ENCODE data around the gene TMEM25.

The TMEM25 gene

DNA sequence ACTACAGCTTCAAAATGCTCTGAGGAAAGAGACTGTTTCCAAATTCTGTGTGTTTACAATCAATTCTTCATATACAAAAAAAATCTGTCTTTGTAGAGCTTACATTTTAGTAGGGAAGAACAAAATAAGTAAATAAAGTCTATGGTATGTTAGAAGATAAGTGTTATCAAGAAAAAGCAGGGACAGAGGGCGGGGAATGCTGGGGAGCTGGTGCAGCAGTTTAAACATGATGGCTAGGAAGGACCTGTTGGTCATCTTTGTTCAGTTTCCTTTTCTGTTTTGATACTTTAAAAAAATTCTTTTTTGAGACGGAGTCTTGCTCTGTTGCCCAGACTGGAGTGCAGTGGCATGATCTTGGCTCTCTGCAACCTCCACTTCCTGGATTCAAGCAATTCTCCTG is 16.1 kb downstream of the TMEM25 start:
- Histone ChIP-seq H3K27ac (ENCODE audit: low read length) (no peak overlapping the region), H3K27me3 (ENCODE audit: insufficient read depth, low read length, poor library complexity) (no peaks in the 10 kb centered on the region), H3K9me3 (ENCODE audit: insufficient read depth, low read length, severe bottlenecking) (no peaks in the 10 kb centered on the region), H3K9ac (ENCODE audit: low read depth, low read length) (no peak overlapping the region), H3K36me3 (ENCODE audit: insufficient read depth, low read length) (peaks cover 18% of the 10 kb centered on the region), H3K79me2 (ENCODE audit: insufficient read depth, low read length) (no peaks in the 10 kb centered on the region), H3K4me1 (ENCODE audit: insufficient read depth, low read length) (no peaks in the 10 kb centered on the region), H4K20me1 (ENCODE audit: insufficient read depth, low read length) (no peaks in the 10 kb centered on the region), H3K4me3 (ENCODE audit: low read depth in 1 of 2, low read length in 2 of 2) (no peak overlapping the region), H3K4me2 (ENCODE audit: insufficient read depth, low read length) (no peak overlapping the region), H2AFZ (ENCODE audit: low read depth, low read length) (no peak overlapping the region)
- no peak for DNase-seq
- TF ChIP-seq, protein P1, sequence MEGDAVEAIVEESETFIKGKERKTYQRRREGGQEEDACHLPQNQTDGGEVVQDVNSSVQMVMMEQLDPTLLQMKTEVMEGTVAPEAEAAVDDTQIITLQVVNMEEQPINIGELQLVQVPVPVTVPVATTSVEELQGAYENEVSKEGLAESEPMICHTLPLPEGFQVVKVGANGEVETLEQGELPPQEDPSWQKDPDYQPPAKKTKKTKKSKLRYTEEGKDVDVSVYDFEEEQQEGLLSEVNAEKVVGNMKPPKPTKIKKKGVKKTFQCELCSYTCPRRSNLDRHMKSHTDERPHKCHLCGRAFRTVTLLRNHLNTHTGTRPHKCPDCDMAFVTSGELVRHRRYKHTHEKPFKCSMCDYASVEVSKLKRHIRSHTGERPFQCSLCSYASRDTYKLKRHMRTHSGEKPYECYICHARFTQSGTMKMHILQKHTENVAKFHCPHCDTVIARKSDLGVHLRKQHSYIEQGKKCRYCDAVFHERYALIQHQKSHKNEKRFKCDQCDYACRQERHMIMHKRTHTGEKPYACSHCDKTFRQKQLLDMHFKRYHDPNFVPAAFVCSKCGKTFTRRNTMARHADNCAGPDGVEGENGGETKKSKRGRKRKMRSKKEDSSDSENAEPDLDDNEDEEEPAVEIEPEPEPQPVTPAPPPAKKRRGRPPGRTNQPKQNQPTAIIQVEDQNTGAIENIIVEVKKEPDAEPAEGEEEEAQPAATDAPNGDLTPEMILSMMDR (IDR thresholded peaks at IDR 0.05; ENCODE audit: borderline replicate concordance, extremely low read depth, low read length, poor library complexity, severe bottlenecking), result no peak
- TF ChIP-seq EZH2 (IDR thresholded peaks at IDR 0.05; ENCODE audit: borderline replicate concordance, low read depth, low read length, severe bottlenecking), result no peak
- no peak for ATAC-seq (ENCODE audit: insufficient read depth, low read depth)

DNA sequence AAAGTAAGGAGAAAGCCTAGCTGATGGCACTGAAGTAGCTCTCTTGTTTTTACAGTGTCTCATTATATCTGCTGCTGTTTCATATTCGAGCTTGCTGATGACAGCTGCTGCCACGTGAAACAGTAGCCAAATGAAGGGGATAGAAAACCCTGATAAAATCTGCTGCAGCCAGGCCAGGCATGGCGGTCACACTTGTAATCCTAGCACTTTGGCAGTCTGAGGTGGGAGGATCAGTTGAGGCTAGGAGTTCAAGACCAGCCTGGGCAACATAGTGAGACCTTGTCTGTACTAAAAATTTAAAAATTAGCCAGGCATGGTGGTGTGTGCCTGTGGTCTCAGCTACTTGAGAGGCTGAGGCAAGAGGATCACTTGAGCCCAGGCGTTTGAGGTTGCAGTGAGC is 21.3 kb downstream of the TMEM25 start:
- Histone ChIP-seq H3K9me3 (ENCODE audit: insufficient read depth, low read length, severe bottlenecking) (no peaks in the 10 kb centered on the region), H3K27me3 (ENCODE audit: insufficient read depth, low read length, poor library complexity) (no peaks in the 10 kb centered on the region), H3K27ac (ENCODE audit: low read length) (no peak overlapping the region), H3K36me3 (ENCODE audit: insufficient read depth, low read length) (peaks cover 32% of the 10 kb centered on the region), H3K9ac (ENCODE audit: low read depth, low read length) (no peak overlapping the region), H2AFZ (ENCODE audit: low read depth, low read length) (no peak overlapping the region), H3K4me2 (ENCODE audit: insufficient read depth, low read length) (no peak overlapping the region), H3K4me1 (ENCODE audit: insufficient read depth, low read length) (no peaks in the 10 kb centered on the region), H3K4me3 (ENCODE audit: low read depth in 1 of 2, low read length in 2 of 2) (no peak overlapping the region), H4K20me1 (ENCODE audit: insufficient read depth, low read length) (no peaks in the 10 kb centered on the region), H3K79me2 (ENCODE audit: insufficient read depth, low read length) (no peaks in the 10 kb centered on the region)
- no peak for TF ChIP-seq EZH2 (IDR thresholded peaks at IDR 0.05; ENCODE audit: borderline replicate concordance, low read depth, low read length, severe bottlenecking)
- TF ChIP-seq, protein P1 (IDR thresholded peaks at IDR 0.05; ENCODE audit: borderline replicate concordance, extremely low read depth, low read length, poor library complexity, severe bottlenecking), result no peak
- no peak for DNase-seq
- ATAC-seq (ENCODE audit: insufficient read depth, low read depth), result no peak

DNA sequence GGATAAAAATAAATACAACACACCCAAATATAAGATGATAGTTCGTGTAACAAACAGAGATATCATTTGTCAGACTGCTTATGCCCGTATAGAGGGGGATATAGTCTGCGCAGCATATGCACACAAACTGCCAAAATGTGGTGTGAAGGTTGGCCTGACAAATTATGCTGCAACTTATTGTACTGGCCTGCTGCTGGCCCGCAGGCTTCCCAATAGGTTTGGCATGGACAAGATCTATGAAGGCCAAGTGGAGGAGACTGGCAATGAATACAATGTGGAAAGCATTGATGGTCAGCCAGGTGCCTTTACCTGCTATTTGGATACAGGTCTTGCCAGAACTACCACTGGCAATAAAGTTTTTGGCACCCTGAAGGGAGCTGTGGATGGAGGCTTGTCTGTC is 29.8 kb downstream of the TMEM25 start:
- no peak overlapping the region for H3K4me2 ChIP-seq (ENCODE audit: insufficient read depth, low read length)
- H3K4me1 ChIP-seq (ENCODE audit: insufficient read depth, low read length), result peaks cover 24% of the 10 kb centered on the region
- no peak overlapping the region for H3K9ac ChIP-seq (ENCODE audit: low read depth, low read length)
- no peaks in the 10 kb centered on the region for H3K9me3 ChIP-seq (ENCODE audit: insufficient read depth, low read length, severe bottlenecking)
- H3K4me3 ChIP-seq (ENCODE audit: low read depth in 1 of 2, low read length in 2 of 2), result no peak overlapping the region
- no peaks in the 10 kb centered on the region for H3K79me2 ChIP-seq (ENCODE audit: insufficient read depth, low read length)
- no peak overlapping the region for H2AFZ ChIP-seq (ENCODE audit: low read depth, low read length)
- H4K20me1 ChIP-seq (ENCODE audit: insufficient read depth, low read length), result no peaks in the 10 kb centered on the region
- no peak overlapping the region for H3K27ac ChIP-seq (ENCODE audit: low read length)
- no peak for TF ChIP-seq EZH2 (IDR thresholded peaks at IDR 0.05; ENCODE audit: borderline replicate concordance, low read depth, low read length, severe bottlenecking)
- TF ChIP-seq, protein P1 (IDR thresholded peaks at IDR 0.05; ENCODE audit: borderline replicate concordance, extremely low read depth, low read length, poor library complexity, severe bottlenecking), result no peak
- no peak for ATAC-seq (ENCODE audit: insufficient read depth, low read depth)
- H3K27me3 ChIP-seq (ENCODE audit: insufficient read depth, low read length, poor library complexity), result no peaks in the 10 kb centered on the region
- H3K36me3 ChIP-seq (ENCODE audit: insufficient read depth, low read length), result peaks cover 6% of the 10 kb centered on the region; the same call in 1 of the 2 replicates
- DNase-seq, result no peak

DNA sequence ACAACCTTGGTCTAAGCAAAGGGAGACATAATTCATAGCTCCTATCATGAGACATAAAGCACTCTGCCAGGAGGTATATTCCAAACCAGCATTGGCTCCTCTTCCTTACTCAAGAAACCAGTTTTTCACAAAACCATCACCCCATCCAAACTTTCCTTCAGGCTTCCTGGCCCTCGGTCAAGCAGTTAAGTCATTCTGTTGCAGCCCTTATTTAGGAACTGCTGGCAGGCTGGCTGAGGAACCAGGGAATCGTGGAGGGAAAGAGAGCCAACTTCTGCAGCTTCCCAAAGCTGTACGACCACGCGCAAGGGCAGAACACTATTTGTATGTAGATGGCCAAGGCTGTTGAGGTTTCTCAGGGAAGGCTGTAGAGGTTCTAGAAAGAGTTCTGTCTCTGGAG is 34.1 kb downstream of the TMEM25 start:
- Histone ChIP-seq H3K27me3 (ENCODE audit: insufficient read depth, low read length, poor library complexity) (no peaks in the 10 kb centered on the region), H2AFZ (ENCODE audit: low read depth, low read length) (peak overlapping the region; percentile 60), H3K4me1 (ENCODE audit: insufficient read depth, low read length) (peaks cover 29% of the 10 kb centered on the region), H3K4me3 (ENCODE audit: low read depth in 1 of 2, low read length in 2 of 2) (peak overlapping the region in 1 of 2 experiments; percentile 62; a peak in 2 of 4 replicates), H3K27ac (ENCODE audit: low read length) (0 out of 2 replicates have a peak overlapping the region, but pooled peaks have one; percentile 41), H3K79me2 (ENCODE audit: insufficient read depth, low read length) (no peaks in the 10 kb centered on the region), H3K9ac (ENCODE audit: low read depth, low read length) (peak overlapping the region; percentile 24; the same call in 1 of the 2 replicates), H3K9me3 (ENCODE audit: insufficient read depth, low read length, severe bottlenecking) (no peaks in the 10 kb centered on the region), H3K36me3 (ENCODE audit: insufficient read depth, low read length) (0 out of 2 replicates have a peak, but pooled peaks cover 3% of the 10 kb centered on the region), H4K20me1 (ENCODE audit: insufficient read depth, low read length) (no peaks in the 10 kb centered on the region), H3K4me2 (ENCODE audit: insufficient read depth, low read length) (peak overlapping the region; percentile 84)
- DNase-seq (no peak), ATAC-seq (ENCODE audit: insufficient read depth, low read depth) (no peak)
- TF ChIP-seq, protein P1 (IDR thresholded peaks at IDR 0.05; ENCODE audit: borderline replicate concordance, extremely low read depth, low read length, poor library complexity, severe bottlenecking), result no peak
- no peak for TF ChIP-seq EZH2 (IDR thresholded peaks at IDR 0.05; ENCODE audit: borderline replicate concordance, low read depth, low read length, severe bottlenecking)

All from DND-41 (cell line).